Measurements from ENCODE around the gene LMOD1. TPM values are rescaled to one million over a fixed set of nuclear protein-coding genes. Genes with fewer than 3 reads are reported as not detected.

LMOD1 gene
- total RNA-seq, result not detected
- not detected for polyA plus RNA-seq
- 0 to 0.43 (median 0) reads per million in 6 experiments for total RNA-seq

- H3K4me1 Mint-ChIP-seq, result peaks cover 3 to 21% (median 15%) of the 10 kb centered on the region in 4 donors
Observed at GRCh38 chr1:201946224-201946908, at the start of gene LMOD1. Gene LMOD1, minus strand, starts transcription at chr1:201946548. Its CDS starts 208 bp downstream, at chr1:201946340.

GRCh38 chr1:201990427-201990826, 44.1 kb upstream of the LMOD1 start:
- no peak overlapping the region for H3K4me3 Mint-ChIP-seq
- H3K36me3 Mint-ChIP-seq, result peaks cover 4 to 75% (median 23%) of the 10 kb centered on the region in 3 donors
- H3K4me1 Mint-ChIP-seq, result peaks cover 0 to 6% (median 4%) of the 10 kb centered on the region in 4 donors
- H3K27me3 Mint-ChIP-seq, result no peaks in the 10 kb centered on the region
- DNase-seq (no peak), ATAC-seq (no peak)
- peak overlapping the region in 1 of 10 donors; percentile 38 for H3K27ac Mint-ChIP-seq
- POLR2A ChIA-PET, result no interaction called here
- H3K9me3 Mint-ChIP-seq, result no peaks in the 10 kb centered on the region

More at GRCh38 chr1:201946224-201946908, at the start of gene LMOD1:
- POLR2A ChIA-PET, result interaction anchor here (1.5 kb wide), 1 partner anchor 9 kb away, joined by 5 read pairs; the partner anchor contains the start of gene TIMM17A
- Mint-ChIP-seq H3K27me3 (peaks cover 39 to 65% (median 50%) of the 10 kb centered on the region in 5 donors), H3K36me3 (no peaks in the 10 kb centered on the region), H3K4me3 (peak within 1 kb of the TSS; percentile 45 to 86 (median 69)), H3K9me3 (no peaks in the 10 kb centered on the region), H3K27ac (peak within 1 kb of the TSS in 4 of 10 donors; percentile 19 to 74 (median 58))
- DNase-seq (peak in 1 of 10 donors; percentile 8), ATAC-seq (peak; percentile 40 to 65)

- Mint-ChIP-seq H3K27me3 (no peaks in the 10 kb centered on the region), H3K36me3 (peaks cover 4 to 69% (median 23%) of the 10 kb centered on the region in 3 donors), H3K4me3 (no peak overlapping the region), H3K9me3 (no peaks in the 10 kb centered on the region), H3K27ac (peak overlapping the region in 1 of 10 donors; percentile 65), H3K4me1 (peaks cover under 1 to 10% (median 6%) of the 10 kb centered on the region in 4 donors)
- ATAC-seq, result no peak
- POLR2A ChIA-PET, result no interaction called here
- no peak for DNase-seq
Observed at GRCh38 chr1:201989354-201990128, 43.2 kb upstream of the LMOD1 start.

- no peak for DNase-seq
- Mint-ChIP-seq H3K9me3 (no peaks in the 10 kb centered on the region), H3K27ac (no peak overlapping the region), H3K4me3 (no peak overlapping the region), H3K36me3 (peaks cover 0 to 60% (median 16%) of the 10 kb centered on the region in 3 donors), H3K4me1 (peaks cover 10 to 17% (median 12%) of the 10 kb centered on the region in 4 donors), H3K27me3 (no peaks in the 10 kb centered on the region)
- no peak for ATAC-seq
- POLR2A ChIA-PET, result no interaction called here
Observed at GRCh38 chr1:201988601-201989000, 42.3 kb upstream of the LMOD1 start.

GRCh38 chr1:201985355-201985754, 39.0 kb upstream of the LMOD1 start:
- POLR2A ChIA-PET, result interaction anchor here (0.6 kb wide), 1 partner anchor 31 kb away, joined by 5 read pairs; no protein-coding TSS in a partner anchor
- peaks cover 21 to 32% (median 26%) of the 10 kb centered on the region in 4 donors for H3K4me1 Mint-ChIP-seq
- peaks cover 0 to 30% (median 2%) of the 10 kb centered on the region in 3 donors for H3K36me3 Mint-ChIP-seq
- ATAC-seq, result no peak
- DNase-seq, result no peak
- no peaks in the 10 kb centered on the region for H3K27me3 Mint-ChIP-seq
- H3K27ac Mint-ChIP-seq, result peak overlapping the region in 4 of 10 donors; percentile 15 to 86 (median 48)
- H3K9me3 Mint-ChIP-seq, result no peaks in the 10 kb centered on the region
- H3K4me3 Mint-ChIP-seq, result no peak overlapping the region

- Mint-ChIP-seq H3K4me1 (peaks cover 21 to 32% (median 26%) of the 10 kb centered on the region in 4 donors), H3K27ac (peak overlapping the region in 6 of 10 donors; percentile 24 to 83 (median 56)), H3K4me3 (peak overlapping the region in 7 of 10 donors; percentile 13 to 98 (median 96)), H3K9me3 (no peaks in the 10 kb centered on the region), H3K36me3 (peaks cover 0 to 21% (median 2%) of the 10 kb centered on the region in 3 donors), H3K27me3 (no peaks in the 10 kb centered on the region)
- no peak for DNase-seq
- ATAC-seq, result no peak
- POLR2A ChIA-PET, result no interaction called here
Observed at GRCh38 chr1:201984446-201984845, 38.1 kb upstream of the LMOD1 start.

- no peaks in the 10 kb centered on the region for H3K27me3 Mint-ChIP-seq
- H3K4me1 Mint-ChIP-seq, result peaks cover 21 to 32% (median 26%) of the 10 kb centered on the region in 4 donors
- ATAC-seq, result peak in 1 of 2 donors; percentile 2
- H3K27ac Mint-ChIP-seq, result peak overlapping the region; percentile 87 to 98 (median 96)
- no peaks in the 10 kb centered on the region for H3K9me3 Mint-ChIP-seq
- POLR2A ChIA-PET, result interaction anchor here (0.6 to 3.4 kb wide), 5 partner anchors 10 to 28 kb away, joined by 3 to 20 read pairs (median 5); partner anchors contain the start of gene TIMM17A
- H3K36me3 Mint-ChIP-seq, result peaks cover 0 to 10% (median 0%) of the 10 kb centered on the region in 3 donors
- H3K4me3 Mint-ChIP-seq, result peak overlapping the region; percentile 91 to 100 (median 96)
- no peak for DNase-seq
Observed at GRCh38 chr1:201983380-201983805, 37.0 kb upstream of the LMOD1 start.

- H3K27ac Mint-ChIP-seq, result peak within 1 kb of the TSS; percentile 92 to 98 (median 96)
- peak; percentile 86 to 87 for ATAC-seq
- H3K9me3 Mint-ChIP-seq, result no peaks in the 10 kb centered on the region
- peak within 1 kb of the TSS; percentile 91 to 100 (median 96) for H3K4me3 Mint-ChIP-seq
- POLR2A ChIA-PET, result interaction anchor here (0.6 to 3.4 kb wide), 7 partner anchors 9 to 807 kb away, joined by 3 to 20 read pairs (median 4); partner anchors contain the start of genes IPO9 and TIMM17A
- H3K36me3 Mint-ChIP-seq, result peaks cover 0 to 5% (median 0%) of the 10 kb centered on the region in 3 donors
- peaks cover 21 to 32% (median 26%) of the 10 kb centered on the region in 4 donors for H3K4me1 Mint-ChIP-seq
- H3K27me3 Mint-ChIP-seq, result no peaks in the 10 kb centered on the region
- peak; percentile 49 to 75 (median 56) for DNase-seq
Observed at GRCh38 chr1:201982623-201983379, 36.5 kb upstream of the LMOD1 start, which contains the start of gene RNPEP. Gene RNPEP, plus strand, starts transcription at chr1:201982648. Its CDS starts 19 bp downstream, at chr1:201982667.

- POLR2A ChIA-PET, result interaction anchor here (0.6 to 3.4 kb wide), 5 partner anchors 9 to 806 kb away, joined by 3 to 20 read pairs (median 5); partner anchors contain the start of genes IPO9 and TIMM17A
- Mint-ChIP-seq H3K36me3 (peaks cover 0 to 5% (median 0%) of the 10 kb centered on the region in 3 donors), H3K4me1 (peaks cover 21 to 32% (median 26%) of the 10 kb centered on the region in 4 donors), H3K9me3 (no peaks in the 10 kb centered on the region), H3K27me3 (no peaks in the 10 kb centered on the region), H3K27ac (peak overlapping the region; percentile 48 to 96 (median 94)), H3K4me3 (peak overlapping the region; percentile 88 to 98 (median 95))
- peak; percentile 73 to 78 for ATAC-seq
- DNase-seq, result peak in 8 of 10 donors; percentile 27 to 74 (median 59)
Observed at GRCh38 chr1:201982082-201982622, 35.8 kb upstream of the LMOD1 start.

- ATAC-seq, result no peak
- Mint-ChIP-seq H3K9me3 (no peaks in the 10 kb centered on the region), H3K27ac (no peak overlapping the region), H3K4me3 (no peak overlapping the region), H3K36me3 (peaks cover 0 to 50% (median 12%) of the 10 kb centered on the region in 3 donors), H3K4me1 (peaks cover 0 to 5% (median 5%) of the 10 kb centered on the region in 4 donors), H3K27me3 (no peaks in the 10 kb centered on the region)
- POLR2A ChIA-PET, result no interaction called here
- DNase-seq, result no peak
Observed at GRCh38 chr1:201970334-201971159, 24.2 kb upstream of the LMOD1 start.

Measured in naive thymus-derived CD8-positive, alpha-beta T cell (primary cell).